ENCODE data around the gene STAB2.

STAB2 gene

GRCh38 chr12:103728323-103728722 lies 141.2 kb downstream of the STAB2 start:
- TF ChIP-seq CTCF (IDR thresholded peaks at IDR 0.05; ENCODE audit: low read depth, low read length, missing control alignments) = no peak
- in situ Hi-C loops (cut with HindIII; ENCODE audit: low pct_ligation_motif_present, low sequenced_read_pairs) = no loop called here
- Histone ChIP-seq H3K4me3 (ENCODE audit: low read depth, low read length) (no peak overlapping the region), H3K27ac (no peak overlapping the region), H3K27me3 (replicated peaks) (no peaks in the 10 kb centered on the region), H3K36me3 (replicated peaks) (no peaks in the 10 kb centered on the region)
- no peak for DNase-seq

- in situ Hi-C loops (cut with HindIII; ENCODE audit: low pct_ligation_motif_present, low sequenced_read_pairs) = no loop called here
- Histone ChIP-seq H3K36me3 (replicated peaks) (no peaks in the 10 kb centered on the region), H3K4me3 (ENCODE audit: low read depth, low read length) (no peak overlapping the region), H3K27me3 (replicated peaks) (no peaks in the 10 kb centered on the region), H3K27ac (no peak overlapping the region)
- DNase-seq = no peak
- no peak for TF ChIP-seq CTCF (IDR thresholded peaks at IDR 0.05; ENCODE audit: low read depth, low read length, missing control alignments)
These were observed 142.4 kb downstream of the STAB2 start for GRCh38 chr12:103729499-103729898.

- in situ Hi-C loops (cut with HindIII; ENCODE audit: low pct_ligation_motif_present, low sequenced_read_pairs) = no loop called here
These were observed 144.5 kb downstream of the STAB2 start for GRCh38 chr12:103731539-103731938.

GRCh38 chr12:103734863-103735262 lies 147.8 kb downstream of the STAB2 start:
- Histone ChIP-seq H3K27me3 (replicated peaks) (no peaks in the 10 kb centered on the region), H3K27ac (no peak overlapping the region), H3K4me3 (ENCODE audit: low read depth, low read length) (no peak overlapping the region), H3K36me3 (replicated peaks) (no peaks in the 10 kb centered on the region)
- DNase-seq = no peak
- in situ Hi-C loops (cut with HindIII; ENCODE audit: low pct_ligation_motif_present, low sequenced_read_pairs) = no loop called here
- TF ChIP-seq CTCF (IDR thresholded peaks at IDR 0.05; ENCODE audit: low read depth, low read length, missing control alignments) = no peak

More at GRCh38 chr12:103731539-103731938, 144.5 kb downstream of the STAB2 start:
- DNase-seq = no peak
- Histone ChIP-seq H3K36me3 (replicated peaks) (no peaks in the 10 kb centered on the region), H3K27me3 (replicated peaks) (no peaks in the 10 kb centered on the region), H3K4me3 (ENCODE audit: low read depth, low read length) (no peak overlapping the region), H3K27ac (no peak overlapping the region)
- no peak for TF ChIP-seq CTCF (IDR thresholded peaks at IDR 0.05; ENCODE audit: low read depth, low read length, missing control alignments)

GRCh38 chr12:103735291-103735690 lies 148.2 kb downstream of the STAB2 start:
- H3K27me3 ChIP-seq (replicated peaks) = no peaks in the 10 kb centered on the region
- H3K4me3 ChIP-seq (ENCODE audit: low read depth, low read length) = no peak overlapping the region
- no peaks in the 10 kb centered on the region for H3K36me3 ChIP-seq (replicated peaks)
- in situ Hi-C loops (cut with HindIII; ENCODE audit: low pct_ligation_motif_present, low sequenced_read_pairs) = no loop called here
- no peak for DNase-seq
- TF ChIP-seq CTCF (IDR thresholded peaks at IDR 0.05; ENCODE audit: low read depth, low read length, missing control alignments) = no peak
- H3K27ac ChIP-seq = no peak overlapping the region

- H3K27ac ChIP-seq = no peak overlapping the region
- in situ Hi-C loops (cut with HindIII; ENCODE audit: low pct_ligation_motif_present, low sequenced_read_pairs) = no loop called here
- H3K36me3 ChIP-seq (replicated peaks) = no peaks in the 10 kb centered on the region
- no peak for TF ChIP-seq CTCF (IDR thresholded peaks at IDR 0.05; ENCODE audit: low read depth, low read length, missing control alignments)
- no peak overlapping the region for H3K4me3 ChIP-seq (ENCODE audit: low read depth, low read length)
- DNase-seq = no peak
- H3K27me3 ChIP-seq (replicated peaks) = no peaks in the 10 kb centered on the region
These were observed 149.5 kb downstream of the STAB2 start for GRCh38 chr12:103736572-103736971.
